ENCODE data around the gene NRP2.

DNA sequence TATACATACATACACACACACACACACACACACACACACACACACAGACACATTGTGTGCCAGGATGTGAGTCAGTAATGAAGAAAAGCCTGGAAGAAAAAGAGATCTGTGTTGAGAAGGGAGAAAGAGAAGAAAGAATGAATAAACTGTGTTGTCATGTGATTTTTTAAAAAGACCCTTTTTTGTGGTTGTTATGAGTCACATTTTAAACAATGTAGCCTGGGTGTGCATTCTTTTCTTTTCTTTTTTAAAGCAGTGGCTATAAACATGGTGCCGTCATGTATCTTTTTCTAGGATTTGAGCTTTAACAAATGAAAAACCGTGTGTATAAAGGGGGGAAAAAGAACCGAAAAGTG, 87.2 kb downstream of the NRP2 start:
- TF ChIP-seq RAD21 (IDR thresholded peaks at IDR 0.05; ENCODE audit: low read depth) = no peak
- TF ChIP-seq, protein P1, sequence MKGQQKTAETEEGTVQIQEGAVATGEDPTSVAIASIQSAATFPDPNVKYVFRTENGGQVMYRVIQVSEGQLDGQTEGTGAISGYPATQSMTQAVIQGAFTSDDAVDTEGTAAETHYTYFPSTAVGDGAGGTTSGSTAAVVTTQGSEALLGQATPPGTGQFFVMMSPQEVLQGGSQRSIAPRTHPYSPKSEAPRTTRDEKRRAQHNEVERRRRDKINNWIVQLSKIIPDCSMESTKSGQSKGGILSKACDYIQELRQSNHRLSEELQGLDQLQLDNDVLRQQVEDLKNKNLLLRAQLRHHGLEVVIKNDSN (IDR thresholded peaks at IDR 0.05) = no peak
- TF ChIP-seq YY1 (IDR thresholded peaks at IDR 0.05; ENCODE audit: low read depth) = no peak
- TF ChIP-seq CEBPB (IDR thresholded peaks at IDR 0.05) = no peak
